Osteocyte (in vitro differentiated cells): ENCODE results near the gene SLC25A28. TPM values are rescaled to one million over a fixed set of nuclear protein-coding genes. Genes with fewer than 3 reads are reported as not detected.

Experiments
- DNase-seq: peaks from one replicate; pipeline ENCODE4 v3.0.0; 2021; ENCODE audit warnings: mixed read lengths; ENCODE audit not compliant: unreplicated experiment; ENCODE audit errors: extremely low spot score
- H3K27ac Mint-ChIP-seq: one replicate; pipeline ENCODE4 v1.8.0; 2021; ENCODE audit warnings: mild to moderate bottlenecking, mixed read lengths; ENCODE audit not compliant: unreplicated experiment
- H3K27me3 Mint-ChIP-seq: one replicate; pipeline ENCODE4 v1.8.0; 2021; ENCODE audit warnings: mixed read lengths; ENCODE audit not compliant: unreplicated experiment
- H3K36me3 Mint-ChIP-seq: one replicate; pipeline ENCODE4 v1.8.0; 2021; ENCODE audit warnings: mixed read lengths; ENCODE audit not compliant: unreplicated experiment
- H3K4me1 Mint-ChIP-seq: one replicate; pipeline ENCODE4 v1.8.0; 2021; ENCODE audit warnings: mixed read lengths; ENCODE audit not compliant: unreplicated experiment
- H3K4me3 Mint-ChIP-seq: one replicate; pipeline ENCODE4 v1.8.0; 2021; ENCODE audit warnings: mild to moderate bottlenecking, moderate library complexity, mixed read lengths; ENCODE audit not compliant: unreplicated experiment
- H3K9me3 Mint-ChIP-seq: one replicate; pipeline ENCODE4 v1.8.0; 2021; ENCODE audit warnings: mixed read lengths; ENCODE audit not compliant: unreplicated experiment
- total RNA-seq: library from RNA; stranded (reverse); gene quantifications from 2 replicates; pipeline ENCODE4 v1.2.1, GENCODE V29; 2021
- TF ChIP-seq, protein P1 (sequence below): fragments of 200-600 bp; sonication (generic); IDR thresholded peaks from 2 replicates; pipeline ENCODE4 v1.5.0; 2021; ENCODE audit warnings: antibody characterized with exemption, mild to moderate bottlenecking, moderate library complexity

SLC25A28 gene
- total RNA-seq, 1 donor from 2014 or later = 32.9 TPM

DNA sequence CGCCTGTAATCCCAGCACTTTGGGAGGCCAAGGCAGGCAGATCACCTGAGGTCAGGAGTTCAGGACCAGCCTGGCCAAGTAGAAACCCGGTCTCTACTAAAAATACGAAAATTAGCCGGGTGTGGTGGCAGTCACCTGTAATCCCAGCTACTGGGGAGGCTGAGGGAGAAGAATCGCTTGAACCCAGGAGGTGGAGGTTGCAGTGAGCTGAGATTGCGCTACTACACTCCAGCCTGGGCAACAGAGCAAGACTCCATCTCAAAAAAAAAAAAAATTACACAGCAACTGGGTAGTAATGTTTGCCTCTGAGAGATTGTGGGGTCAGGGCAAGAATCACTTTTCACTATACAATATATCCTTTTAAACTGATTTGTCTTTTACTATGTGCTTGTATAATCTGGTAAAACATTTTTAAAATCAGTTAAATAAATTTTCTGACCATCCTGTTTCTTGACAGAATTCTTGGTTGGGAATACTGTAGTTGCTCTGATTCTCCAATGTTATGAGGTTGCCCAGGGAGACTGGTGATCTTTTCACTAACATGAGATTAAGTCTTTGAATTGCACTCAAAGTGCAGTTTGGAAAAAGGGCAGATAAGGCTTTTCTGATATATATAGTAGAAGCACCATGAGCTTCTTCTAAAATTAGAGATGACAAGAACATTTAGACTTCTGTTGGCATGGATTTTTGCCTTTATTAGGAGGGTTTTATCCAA lies 40.6 kb upstream of the SLC25A28 start:
- H3K9me3 Mint-ChIP-seq = no peaks in the 10 kb centered on the region
- DNase-seq = no peak
- TF ChIP-seq, protein P1, sequence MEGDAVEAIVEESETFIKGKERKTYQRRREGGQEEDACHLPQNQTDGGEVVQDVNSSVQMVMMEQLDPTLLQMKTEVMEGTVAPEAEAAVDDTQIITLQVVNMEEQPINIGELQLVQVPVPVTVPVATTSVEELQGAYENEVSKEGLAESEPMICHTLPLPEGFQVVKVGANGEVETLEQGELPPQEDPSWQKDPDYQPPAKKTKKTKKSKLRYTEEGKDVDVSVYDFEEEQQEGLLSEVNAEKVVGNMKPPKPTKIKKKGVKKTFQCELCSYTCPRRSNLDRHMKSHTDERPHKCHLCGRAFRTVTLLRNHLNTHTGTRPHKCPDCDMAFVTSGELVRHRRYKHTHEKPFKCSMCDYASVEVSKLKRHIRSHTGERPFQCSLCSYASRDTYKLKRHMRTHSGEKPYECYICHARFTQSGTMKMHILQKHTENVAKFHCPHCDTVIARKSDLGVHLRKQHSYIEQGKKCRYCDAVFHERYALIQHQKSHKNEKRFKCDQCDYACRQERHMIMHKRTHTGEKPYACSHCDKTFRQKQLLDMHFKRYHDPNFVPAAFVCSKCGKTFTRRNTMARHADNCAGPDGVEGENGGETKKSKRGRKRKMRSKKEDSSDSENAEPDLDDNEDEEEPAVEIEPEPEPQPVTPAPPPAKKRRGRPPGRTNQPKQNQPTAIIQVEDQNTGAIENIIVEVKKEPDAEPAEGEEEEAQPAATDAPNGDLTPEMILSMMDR = no peak
- peak overlapping the region; percentile 21 for H3K4me3 Mint-ChIP-seq
- peaks cover 22% of the 10 kb centered on the region for H3K27me3 Mint-ChIP-seq
- H3K36me3 Mint-ChIP-seq = peaks cover 15% of the 10 kb centered on the region
- peaks cover 35% of the 10 kb centered on the region for H3K4me1 Mint-ChIP-seq
- peak overlapping the region; percentile 79 for H3K27ac Mint-ChIP-seq

DNA sequence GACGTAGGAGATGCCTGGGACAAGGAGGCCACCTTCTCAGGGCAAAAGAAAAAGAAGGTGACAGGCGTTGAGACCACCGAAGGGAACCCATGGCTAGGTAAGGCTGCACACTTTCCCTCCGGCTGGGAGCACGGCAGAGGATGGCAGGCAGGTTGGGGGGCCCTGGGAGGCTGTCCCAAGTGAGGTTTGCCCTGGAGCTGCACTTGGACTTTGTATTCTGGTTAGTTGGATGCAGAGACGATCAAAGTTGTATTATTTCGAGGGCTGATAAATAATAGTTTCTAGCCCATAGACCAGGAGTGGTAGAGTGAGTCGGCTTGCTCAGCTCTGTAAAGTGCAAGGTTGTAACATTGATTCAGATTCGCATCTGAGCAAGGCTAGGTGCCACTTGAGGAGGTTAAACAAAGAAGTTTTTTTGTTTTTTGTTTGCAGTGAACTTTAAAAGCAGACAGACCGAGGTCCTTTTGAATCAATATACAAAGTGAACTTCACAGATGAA lies 39.7 kb upstream of the SLC25A28 start:
- no peak for DNase-seq
- Mint-ChIP-seq H3K9me3 (no peaks in the 10 kb centered on the region), H3K36me3 (peaks cover 15% of the 10 kb centered on the region), H3K27ac (peak overlapping the region; percentile 94), H3K4me3 (peak overlapping the region; percentile 85), H3K4me1 (peaks cover 35% of the 10 kb centered on the region), H3K27me3 (peaks cover 23% of the 10 kb centered on the region)
- TF ChIP-seq, protein P1 = no peak

DNA sequence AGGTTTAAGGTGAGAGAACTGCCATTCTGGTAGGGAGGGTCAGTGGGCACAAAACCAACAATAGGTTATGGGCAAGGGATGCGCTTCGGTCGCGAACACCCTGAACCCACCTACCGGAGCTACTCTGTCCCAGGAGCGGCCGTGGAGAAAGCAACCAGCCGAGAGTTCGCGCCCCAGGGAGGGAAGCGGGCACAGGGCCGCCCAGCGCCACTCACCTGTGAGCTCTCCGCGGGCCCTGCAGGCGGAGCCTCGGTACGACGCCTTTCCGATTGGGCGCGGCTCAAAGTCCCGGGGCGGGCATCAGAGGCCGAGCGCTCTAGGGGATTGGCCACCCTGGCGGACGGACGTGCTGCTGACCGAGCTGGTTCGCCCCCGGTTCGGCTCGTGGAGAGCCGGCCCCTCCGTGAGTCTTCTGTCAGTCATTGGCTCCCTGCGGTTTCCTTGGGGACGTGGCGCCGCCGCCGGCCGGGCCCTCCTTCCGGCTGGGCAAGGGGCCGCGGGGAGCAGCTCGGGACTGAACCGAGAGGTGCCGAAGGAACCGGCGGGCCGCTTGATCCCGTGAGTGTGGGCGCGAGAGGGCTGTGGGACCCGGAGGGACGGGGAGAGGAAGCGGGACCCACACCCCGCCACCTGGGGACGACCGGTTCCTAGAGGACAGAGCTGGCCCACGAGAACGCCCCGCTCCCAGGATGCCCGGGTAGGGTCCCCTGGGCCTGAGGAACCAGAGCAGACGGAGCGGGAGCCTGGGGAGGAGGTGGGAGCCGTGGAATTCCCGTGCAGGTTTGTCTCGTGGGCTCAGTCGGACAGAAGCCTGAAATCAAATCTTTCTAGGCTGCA lies 39.0 kb upstream of the SLC25A28 start, which contains the start of gene ENTPD7:
Gene ENTPD7, plus strand, starts transcription at position 479 of the 837 bp plus-strand sequence. CDS start 448 bp downstream, outside the sequence.
- Mint-ChIP-seq H3K27ac (peak within 1 kb of the TSS; percentile 94), H3K4me3 (peak within 1 kb of the TSS; percentile 85), H3K36me3 (peaks cover 15% of the 10 kb centered on the region), H3K4me1 (peaks cover 35% of the 10 kb centered on the region), H3K27me3 (peaks cover 23% of the 10 kb centered on the region), H3K9me3 (no peaks in the 10 kb centered on the region)
- peak; percentile 98 for DNase-seq
- TF ChIP-seq, protein P1 = peak; percentile 29

DNA sequence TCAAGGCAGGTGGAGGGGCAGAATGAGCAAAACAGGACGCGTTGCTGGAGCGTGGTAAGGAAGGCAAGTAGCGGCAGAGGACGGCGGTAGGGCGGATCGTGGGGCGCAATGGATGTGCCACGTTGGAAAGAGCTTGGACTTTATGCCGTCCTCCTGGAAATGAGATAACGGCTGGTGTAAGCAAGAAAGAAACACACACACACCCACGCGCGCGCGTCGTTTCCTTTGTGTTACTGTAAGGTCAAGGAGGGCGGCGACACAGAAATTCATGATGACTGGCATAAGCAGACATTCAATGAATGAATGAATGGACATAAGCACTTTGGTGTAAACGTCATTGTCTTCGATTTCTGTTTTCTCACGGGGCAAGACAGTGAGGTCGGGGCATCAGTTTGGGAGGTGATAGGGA lies 38.4 kb upstream of the SLC25A28 start:
- H3K4me1 Mint-ChIP-seq = peaks cover 34% of the 10 kb centered on the region
- peak overlapping the region; percentile 85 for H3K4me3 Mint-ChIP-seq
- peaks cover 23% of the 10 kb centered on the region for H3K27me3 Mint-ChIP-seq
- no peak for DNase-seq
- peaks cover 12% of the 10 kb centered on the region for H3K36me3 Mint-ChIP-seq
- H3K9me3 Mint-ChIP-seq = no peaks in the 10 kb centered on the region
- TF ChIP-seq, protein P1 = no peak
- peak overlapping the region; percentile 94 for H3K27ac Mint-ChIP-seq
